DMS53 treated with DMSO at 0.1 percent for 48 hours (cell line): ENCODE results near the gene PRDM16.

Source experiments
- DNase-seq: peaks from one replicate; lab custom pipeline; 2025; ENCODE audit not compliant: unreplicated experiment; lab: John Stamatoyannopoulos, UW

Gene PRDM16

DNA sequence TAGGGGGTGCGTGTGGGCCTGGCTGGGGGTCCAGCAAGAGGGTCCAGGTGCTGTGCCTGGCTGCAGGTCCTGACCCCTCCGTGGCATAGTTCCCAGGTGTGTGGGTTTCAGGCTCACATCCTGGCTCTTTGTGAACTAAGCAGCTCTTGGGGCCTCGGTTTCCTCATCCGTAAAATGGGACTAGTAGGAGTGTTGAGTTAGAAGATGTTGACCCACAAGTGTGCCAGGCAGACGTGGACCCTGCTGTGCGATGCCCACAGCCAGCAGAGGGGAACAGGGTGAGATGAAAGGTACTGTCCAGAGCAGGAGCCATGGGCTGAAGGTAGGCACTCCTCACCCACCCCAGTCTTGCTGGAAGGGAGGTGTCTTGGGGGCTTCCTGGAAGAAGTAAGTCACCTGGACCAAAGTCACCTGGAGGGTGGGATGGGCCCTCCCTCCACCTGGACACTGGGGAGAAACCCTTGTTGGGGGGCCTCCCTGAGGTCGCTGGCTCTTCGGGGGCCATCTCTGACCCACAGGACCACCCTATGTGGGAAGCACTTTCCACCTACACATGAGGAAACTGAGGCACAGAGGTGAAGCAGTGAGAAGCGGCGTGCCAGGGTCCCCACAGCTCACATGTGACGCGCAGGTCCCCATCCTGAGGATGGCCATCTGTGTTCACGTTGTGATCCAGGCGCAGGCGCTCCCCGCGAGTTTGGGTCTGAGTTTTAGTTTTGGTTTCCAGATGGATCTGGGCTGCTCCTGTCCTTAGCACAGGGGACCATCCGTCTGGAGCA is 386.9 kb downstream of the PRDM16 start:
- DNase-seq, result no peak

DNA sequence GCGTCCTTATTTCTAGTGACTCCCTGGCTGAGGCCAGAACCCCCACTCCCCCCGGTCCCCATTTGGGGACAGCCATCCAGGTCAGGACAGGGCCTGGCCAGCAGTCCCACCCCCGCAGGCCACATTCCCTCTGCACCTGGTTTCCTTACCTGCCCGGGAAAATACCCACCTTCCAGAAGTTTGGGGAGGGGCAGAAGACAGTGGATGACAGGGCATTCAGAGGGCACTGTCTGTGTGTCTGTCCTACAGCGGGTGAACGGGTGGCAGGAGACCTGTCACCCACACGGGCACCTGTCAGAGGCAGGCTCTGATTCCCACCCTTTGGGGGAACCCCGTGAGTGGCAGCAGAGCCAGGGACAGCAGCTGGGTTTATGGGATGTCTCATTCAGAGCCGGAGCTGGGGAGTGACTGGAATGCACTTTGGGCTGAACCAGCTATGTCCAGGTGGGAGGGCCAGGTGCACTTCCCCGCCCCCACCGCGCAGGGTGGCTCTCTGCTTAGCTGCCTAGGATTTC is 387.5 kb downstream of the PRDM16 start:
- no peak for DNase-seq

DNA sequence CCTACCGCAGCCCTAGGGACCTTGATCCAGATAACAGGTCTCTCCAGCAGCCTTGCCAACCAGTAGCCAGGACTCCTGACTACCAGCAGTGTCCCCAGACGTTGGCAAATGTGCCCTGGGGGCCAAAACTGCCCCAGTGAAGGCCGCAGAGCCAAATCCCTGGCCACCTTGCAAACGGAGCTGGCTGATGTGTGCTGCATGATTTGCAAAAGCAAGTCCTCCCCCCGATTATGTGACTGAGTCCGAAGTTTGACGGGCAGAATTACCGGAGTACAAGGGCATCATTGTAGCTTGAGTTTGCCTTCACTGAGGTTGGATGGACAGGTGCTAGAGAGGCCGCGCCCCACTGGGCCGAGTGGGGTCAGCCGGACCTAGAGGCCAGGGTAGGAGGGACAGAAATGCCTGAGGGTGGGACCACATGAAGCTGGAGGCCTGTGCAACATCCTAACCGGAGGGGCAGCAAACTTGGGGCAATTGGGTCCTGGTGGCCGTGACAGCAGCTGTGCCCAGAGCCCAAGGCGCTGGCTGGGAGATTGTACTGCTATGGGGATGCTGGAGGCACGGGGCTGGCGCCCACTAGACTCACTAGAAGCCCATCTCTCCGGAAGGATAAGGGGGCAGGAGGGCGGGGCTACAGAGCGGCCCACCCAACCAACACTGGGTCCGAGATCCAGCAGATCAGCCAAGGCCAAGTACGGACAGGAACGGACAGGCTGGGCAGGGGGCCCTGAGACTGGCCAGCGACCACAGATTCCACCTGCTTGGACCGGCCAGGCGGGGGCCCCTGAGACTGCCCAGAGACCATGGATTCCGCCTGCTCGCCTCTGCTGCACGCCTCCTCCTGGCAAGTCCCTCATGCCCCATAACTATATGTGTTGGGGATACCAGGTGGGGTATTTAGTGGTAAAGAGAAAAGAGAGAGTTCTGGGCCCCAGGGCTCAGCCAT is 388.2 kb downstream of the PRDM16 start:
- DNase-seq, result no peak

DNA sequence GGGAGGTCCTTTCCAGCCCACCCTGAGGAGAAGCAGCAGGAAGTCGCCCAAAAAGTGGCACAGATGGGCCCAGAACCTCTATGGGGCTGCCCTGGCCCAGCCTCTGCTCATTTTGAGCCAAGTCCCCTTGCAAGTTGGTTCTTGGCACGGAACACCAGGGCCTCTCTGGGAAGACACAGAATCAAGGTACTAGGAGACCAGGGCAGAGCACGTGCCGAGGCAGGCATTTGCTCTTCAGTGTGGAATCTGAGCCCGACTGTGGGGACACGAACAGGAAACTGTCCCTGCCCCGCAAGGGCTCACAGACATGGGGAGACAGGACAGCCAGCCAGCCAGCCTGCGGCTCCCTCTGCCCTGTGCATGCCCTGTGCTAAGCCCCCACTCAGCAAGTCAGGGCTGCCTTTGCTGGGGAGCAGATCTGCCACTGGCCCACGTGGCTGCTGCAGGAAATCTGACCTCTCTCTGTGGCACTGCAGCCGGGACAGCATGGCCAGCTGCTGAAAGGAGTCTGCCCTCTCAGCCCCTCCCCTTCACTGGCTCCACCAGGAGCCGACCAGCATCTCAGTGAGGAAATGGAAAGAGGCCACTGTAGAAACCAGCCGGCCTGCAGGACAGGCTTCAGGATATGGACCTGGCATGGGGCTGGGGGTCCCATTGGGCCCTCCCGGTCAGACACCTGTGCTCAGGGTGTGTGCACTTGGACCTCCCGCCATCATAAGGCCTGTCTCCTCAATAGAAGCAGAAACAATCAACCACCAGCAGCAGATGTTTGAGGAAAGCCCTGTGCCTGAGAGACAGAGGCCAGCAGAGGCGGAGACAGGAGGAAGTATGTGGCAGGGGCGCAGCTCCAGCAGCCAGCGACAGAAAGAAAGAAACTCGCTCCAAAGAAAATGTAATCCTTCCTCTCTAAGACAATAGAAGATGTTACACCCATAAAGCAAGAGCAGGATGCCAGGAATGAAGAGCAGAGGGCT is 389.2 kb downstream of the PRDM16 start:
- no peak for DNase-seq

DNA sequence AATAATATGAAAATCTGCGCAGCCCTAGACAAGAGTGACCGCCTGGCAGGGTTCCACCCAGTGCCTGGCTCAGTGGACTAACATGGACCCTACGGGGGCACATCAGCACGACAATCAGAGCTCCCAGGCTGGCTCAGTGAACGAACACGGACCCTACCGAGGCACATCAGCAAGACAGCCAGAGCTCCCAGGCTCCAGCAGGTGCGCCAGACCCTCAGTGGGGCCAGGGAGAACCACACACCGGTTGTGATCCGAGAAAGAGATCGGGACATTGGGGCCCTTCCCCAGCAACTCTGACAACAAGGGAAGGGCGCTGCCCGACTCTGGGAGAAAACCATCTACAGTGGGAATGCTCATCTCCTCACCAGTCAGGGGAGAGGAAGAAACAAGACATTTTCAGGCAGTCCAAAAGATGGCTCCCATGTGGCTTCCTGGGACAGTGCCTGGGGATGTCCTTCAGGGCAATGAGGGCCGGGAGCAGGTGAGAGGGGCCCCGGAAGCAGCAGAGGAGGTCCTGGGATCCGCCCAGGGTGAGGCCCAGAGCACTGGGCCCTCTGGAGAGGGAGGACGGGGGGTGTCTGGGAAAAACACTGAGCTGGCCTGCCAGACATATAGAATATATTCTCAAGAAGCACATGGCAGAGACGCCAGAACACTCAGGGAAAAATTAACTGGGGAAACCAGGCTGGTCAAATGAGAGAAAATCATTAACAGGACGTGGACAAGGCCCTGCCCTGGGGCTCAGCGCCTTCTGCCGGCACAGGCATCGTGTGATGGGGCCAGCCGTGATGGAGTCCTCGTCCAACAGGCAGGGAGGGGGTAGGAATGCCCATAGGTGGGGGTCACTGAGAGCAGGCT is 390.3 kb downstream of the PRDM16 start:
- DNase-seq, result no peak

DNA sequence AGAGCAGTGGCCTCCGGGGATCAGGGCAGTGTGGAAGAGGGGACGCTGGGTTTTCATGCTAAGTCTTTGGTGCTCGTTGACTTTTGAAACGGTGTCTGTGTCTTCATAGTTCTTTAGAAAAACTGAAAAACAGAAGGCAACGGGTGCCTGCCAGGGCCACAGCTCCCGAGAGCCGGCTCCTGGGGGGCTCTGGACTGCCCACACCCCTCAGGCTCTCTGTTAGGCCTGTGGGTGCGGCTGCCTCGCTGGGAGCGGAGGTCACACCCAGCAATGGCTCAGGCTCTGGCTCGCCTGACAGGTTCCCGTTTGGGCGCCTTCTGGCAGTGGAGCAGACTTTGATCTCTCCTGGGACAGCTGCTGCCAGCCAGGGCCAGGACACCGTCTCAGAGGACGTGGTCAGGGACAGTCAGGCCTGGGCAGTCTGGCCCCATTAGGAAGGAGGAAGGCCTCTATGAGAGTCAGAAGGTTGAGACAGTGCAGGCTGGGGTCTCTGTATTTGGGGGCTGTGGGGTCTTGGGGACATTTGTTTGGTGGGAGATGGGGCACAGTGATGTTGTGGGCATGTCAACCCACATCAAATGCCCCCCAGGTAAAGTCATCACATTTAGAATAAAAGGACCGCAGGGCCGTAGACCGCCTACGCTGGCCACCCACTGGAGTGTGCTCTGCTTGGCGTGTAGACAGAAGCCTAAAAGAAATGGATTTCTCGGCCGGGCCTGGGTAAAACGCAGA is 391.1 kb downstream of the PRDM16 start:
- no peak for DNase-seq

DNA sequence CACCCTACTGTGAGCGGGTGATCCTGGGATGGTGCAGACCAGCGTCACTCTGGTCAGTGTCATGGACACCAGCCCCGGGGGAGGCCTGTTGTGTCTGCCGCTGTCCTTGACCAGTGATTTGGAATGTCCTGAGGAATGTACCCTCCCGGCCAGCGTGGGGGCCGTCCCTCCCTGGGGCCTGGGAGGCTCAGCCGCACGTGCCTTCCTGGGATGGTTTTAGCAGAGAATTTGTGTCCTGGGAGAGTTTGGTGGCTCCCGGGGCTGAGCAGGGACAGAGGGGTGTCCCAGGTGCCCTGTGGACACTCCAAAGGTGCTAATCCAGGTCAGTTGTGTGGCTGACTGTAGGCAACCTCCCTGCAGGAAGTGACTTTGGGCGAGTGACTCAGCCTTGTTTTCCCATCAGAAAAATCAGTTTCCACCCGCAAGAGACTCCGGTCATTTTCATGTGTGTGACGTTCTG is 391.7 kb downstream of the PRDM16 start:
- DNase-seq, result no peak

DNA sequence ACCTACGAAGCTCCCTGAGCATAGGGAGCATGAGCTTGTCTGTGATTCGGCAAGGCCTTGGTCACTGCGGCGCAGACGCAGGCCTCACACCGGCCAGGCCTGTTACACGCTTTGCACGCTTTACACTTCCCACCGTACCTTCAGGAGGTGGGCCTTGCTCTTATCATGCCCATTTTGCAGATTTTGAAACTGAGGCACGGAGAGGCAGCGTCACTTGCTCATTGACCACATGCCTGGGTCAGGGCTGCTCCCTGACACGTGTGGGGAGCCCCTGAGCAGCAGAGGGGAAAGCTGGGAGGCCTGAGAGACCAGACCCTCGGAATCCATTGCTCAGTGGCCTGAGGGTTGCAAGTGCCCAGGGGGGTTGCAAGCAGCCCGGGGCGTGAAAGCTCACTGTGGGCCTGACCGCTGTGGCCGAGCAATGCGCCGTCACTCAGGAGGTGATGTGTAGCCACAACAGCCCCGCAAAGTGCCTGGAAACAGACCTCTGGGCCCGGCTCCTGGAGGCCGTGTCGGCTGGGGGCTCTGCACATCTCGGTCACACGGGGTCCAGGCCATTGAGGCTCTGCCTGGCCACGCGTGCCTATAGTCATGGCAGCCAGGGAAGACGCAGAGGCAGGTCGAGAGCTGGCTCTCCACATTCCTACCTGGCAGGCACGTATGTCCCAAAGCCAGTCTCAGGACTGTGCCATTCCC is 392.4 kb downstream of the PRDM16 start:
- DNase-seq, result no peak

DNA sequence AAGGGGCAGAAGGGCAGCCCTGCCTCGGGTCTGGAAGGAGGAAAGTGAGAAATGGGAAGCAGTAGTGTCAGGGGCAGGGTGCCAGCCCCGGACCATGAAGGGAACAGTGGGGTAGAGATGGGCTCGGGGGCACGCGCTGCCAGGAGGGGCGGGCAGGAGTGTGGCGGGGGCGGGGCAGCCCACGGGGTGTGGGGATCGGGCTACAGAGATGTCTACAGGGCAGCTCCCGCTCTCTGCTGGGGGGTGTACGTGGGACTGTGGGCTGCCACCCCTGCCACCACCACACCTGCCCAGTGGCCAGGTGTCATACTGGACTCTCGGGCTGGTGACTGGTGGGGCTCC is 392.9 kb downstream of the PRDM16 start:
- DNase-seq, result no peak

DNA sequence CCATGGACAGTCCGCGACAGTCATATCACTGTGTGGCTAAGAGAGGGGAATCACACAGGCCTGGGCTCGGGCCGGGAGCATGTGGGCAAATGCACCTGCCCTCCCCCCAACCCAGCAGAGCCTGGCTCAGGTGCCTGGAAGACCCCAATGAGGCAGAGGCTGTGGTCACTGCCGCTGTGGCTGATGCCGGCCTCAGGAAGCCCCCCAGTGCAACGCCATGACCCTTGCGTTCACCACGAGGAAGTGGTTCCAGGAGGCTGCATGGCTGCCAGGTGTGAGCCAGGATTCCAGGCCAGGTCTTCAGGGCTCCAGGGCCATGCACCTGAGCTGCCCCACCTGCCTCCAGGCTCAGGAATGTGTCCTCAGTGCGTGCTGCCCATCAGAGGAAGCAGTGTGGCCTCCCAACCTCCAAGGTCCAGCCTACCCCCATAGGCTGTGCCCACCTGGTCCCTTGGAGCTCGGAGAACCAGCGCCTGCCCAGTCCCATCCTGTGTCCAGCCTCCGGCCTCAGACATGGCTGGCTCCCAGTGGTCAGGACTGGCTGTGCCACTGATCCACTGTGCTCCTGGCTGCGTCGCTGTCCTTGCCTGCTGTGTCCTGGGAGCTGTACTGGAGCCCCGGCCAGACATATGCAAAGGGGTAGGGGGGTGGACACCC is 393.5 kb downstream of the PRDM16 start:
- no peak for DNase-seq

DNA sequence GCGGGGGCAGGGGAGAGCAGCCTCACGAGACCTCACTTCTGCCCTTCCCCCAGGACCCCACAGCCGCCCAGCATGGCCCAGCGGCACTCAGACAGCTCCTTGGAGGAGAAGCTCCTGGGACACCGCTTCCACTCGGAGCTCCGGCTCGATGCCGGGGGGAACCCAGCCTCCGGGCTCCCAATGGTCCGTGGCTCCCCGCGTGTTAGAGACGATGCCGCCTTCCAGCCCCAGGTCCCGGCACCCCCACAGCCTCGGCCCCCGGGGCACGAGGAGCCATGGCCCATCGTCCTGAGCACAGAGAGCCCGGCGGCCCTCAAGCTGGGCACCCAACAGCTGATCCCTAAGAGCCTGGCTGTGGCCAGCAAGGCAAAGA is 394.0 kb downstream of the PRDM16 start:
- DNase-seq, result no peak

DNA sequence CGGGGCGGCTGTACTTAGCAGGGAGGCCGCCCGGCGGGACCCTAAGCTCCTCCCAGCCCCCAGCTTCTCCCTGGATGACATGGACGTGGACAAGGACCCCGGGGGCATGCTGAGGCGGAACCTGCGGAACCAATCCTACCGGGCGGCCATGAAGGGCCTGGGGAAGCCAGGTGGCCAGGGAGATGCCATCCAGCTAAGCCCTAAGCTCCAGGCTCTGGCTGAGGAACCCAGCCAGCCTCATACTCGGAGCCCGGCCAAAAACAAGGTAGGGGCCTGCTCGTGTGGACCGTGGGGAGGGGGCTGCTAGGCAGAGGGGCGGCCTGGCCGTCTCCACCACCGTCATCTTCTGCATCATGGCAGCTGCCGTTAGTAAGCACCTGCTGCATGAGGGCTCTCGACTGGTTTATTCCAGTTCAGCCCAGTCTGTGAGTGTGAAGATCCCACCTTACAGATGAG is 394.4 kb downstream of the PRDM16 start:
- no peak for DNase-seq

DNA sequence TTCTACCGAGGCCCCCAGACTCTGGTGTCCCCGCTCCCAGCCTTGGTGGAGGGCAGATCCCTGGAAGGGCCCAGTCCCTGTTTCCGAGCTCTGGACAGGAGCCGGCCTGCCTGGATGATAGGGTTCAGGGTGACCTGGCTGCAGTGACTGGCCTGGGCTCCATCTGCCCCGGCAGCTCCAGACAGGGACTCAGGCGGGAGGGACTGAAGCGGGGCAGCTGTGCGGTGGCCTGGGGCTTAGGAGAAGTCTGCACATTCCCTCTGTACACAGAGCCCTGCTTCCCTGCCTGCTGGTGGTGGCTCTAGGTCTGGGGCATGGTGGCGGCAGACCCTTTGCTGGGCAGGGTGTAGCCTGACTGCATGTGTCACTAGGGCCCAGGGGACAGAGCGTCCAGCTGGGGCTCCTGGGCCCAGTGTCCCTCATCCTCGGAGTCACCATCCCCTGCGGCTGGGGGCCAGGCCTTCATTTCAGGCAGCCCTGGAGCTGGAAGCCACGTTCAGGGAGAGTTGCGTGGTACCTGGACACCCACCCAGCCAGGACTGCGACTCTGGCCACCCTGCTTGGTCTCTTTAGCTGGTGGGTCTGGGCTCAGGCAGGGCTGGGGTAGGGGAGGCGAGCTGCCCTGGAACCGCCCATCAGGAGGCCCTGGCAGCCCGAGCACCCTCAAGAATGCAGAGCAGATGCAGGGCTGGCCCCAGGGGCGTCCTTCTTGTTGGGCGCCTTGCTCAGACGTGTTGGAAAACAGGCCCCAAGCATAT is 395.1 kb downstream of the PRDM16 start:
- no peak for DNase-seq

DNA sequence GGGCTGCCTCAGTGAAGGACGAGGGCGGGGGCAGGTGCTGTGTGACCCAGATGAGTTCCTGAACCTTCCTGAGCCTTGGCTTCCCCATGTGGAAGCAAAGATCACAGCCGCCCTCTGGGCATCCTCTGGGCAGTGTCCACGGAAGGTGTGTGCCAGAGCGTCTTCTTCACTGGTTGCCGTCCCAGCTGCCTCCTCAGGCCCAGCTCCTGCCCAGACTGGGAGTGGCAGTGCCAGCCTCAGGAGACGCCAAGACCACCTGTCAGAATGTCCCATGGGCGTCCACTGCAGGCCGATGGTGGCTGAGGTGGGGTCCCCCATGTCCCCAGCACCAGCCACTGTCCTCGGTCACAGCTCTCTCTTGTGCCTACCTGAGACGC is 395.6 kb downstream of the PRDM16 start:
- no peak for DNase-seq

DNA sequence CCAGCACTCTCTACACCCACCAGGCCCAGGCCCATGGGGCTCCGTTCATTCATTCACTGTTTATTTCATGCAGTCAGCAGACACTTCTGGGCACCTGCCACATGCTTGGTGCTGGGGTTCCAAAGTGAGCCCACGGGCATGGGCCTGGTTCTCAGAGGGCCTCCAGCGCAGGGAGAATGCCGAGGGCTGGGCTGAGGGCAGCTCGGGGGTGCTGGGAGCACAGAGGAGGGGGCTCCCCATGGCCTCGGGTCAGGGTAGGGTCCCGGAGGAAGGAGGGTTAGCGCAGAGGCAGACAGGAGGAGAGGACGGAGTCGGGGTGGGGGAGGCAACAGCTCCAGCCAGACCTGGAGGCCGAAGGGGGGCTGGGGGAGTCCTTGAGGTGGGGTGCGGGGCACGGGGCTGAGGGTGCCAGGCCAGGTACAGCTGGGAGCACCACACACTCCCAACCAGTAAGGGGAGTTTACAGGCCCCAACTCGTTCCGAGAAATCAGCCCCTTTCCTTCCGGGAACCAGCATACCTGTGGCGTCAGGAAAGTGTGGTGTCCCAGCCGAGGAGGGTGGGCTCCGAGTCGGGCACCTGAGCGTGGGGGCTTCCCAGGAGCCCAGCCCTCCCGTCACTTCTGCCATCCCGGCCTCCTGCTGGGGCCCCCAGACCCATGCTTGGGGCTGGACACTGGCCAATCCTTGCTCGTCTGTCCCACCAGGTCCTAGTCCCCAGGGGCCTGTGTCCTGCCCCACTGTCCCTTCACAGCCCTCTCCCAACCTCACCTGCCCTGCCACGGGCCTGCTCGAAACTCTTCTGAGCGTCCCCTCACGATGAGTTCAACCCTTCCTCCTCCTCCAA is 396.3 kb downstream of the PRDM16 start:
- no peak for DNase-seq

DNA sequence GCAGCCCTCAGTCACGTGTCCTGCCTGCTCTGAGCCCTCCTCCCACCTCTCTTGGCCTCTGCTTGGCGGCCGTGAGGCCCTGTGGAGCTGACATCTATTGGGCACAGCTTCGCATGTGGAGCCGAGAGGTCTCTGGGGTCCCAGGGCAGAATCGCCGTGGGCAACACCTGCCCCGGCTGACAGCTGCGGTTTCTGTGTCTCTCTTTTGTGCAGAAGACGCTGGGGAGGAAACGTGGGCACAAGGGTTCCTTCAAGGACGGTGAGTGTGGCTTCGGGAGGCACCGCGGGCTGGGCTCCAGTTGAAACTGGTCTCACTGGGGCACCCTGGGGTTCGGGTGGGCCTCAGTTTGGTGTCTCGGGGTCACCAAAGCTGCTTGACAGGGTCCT is 396.9 kb downstream of the PRDM16 start:
- DNase-seq, result no peak
